K562 treated with DMSO at 1 percent for 4 hours (cell line): Measurements from ENCODE around the gene PEX19. TPM values are rescaled to one million over a fixed set of nuclear protein-coding genes. Genes with fewer than 3 reads are reported as not detected.

ENCODE experiments used
- total RNA-seq: library from RNA; unstranded; fragments of 300-600 nt; gene quantifications from 2 replicates; pipeline ENCODE4 v1.2.3, GENCODE V29; 2022; ENCODE audit not compliant: insufficient read depth

The PEX19 gene
- total RNA-seq = 26.6 and 31.9 TPM in 2 replicates

GRCh38 chr1:160284782-160285344 lies at the start of gene PEX19:
PEX19 (minus strand) TSS chr1:160285133; CDS start chr1:160285124, 9 bp downstream.

GRCh38 chr1:160261893-160262794 lies 22.8 kb downstream of the PEX19 start, which contains the start of gene DCAF8:
DCAF8 (minus strand) TSS chr1:160262549; CDS start chr1:160244008, 18,541 bp downstream.

Other genes with a start within 250 kb of the PEX19 start
- not detected in 2 replicates for gene KCNJ10, start 215.0 kb downstream of the PEX19 start, total RNA-seq
- not detected in 2 replicates for gene KCNJ9, start 203.6 kb downstream of the PEX19 start, total RNA-seq
- 15.5 and 16.6 TPM in 2 replicates for gene IGSF8, start 186.5 kb downstream of the PEX19 start, total RNA-seq
- not detected in 2 replicates for gene ATP1A2, start 169.4 kb downstream of the PEX19 start, total RNA-seq
- not detected in 2 replicates for gene ATP1A4, start 133.5 kb downstream of the PEX19 start, total RNA-seq
- gene CASQ1, start 94.6 kb downstream of the PEX19 start, total RNA-seq = not detected in 2 replicates
- gene PEA15, start 79.7 kb downstream of the PEX19 start, total RNA-seq = 51.5 and 73.4 TPM in 2 replicates
- 50.7 and 83.5 TPM in 2 replicates for gene DCAF8, start 22.6 kb downstream of the PEX19 start, total RNA-seq
- 191 and 196 TPM in 2 replicates for gene COPA, start 58.1 kb upstream of the PEX19 start, total RNA-seq
- gene NCSTN, start 58.2 kb upstream of the PEX19 start, total RNA-seq = 51.8 and 56.1 TPM in 2 replicates
- 0.48 and 0.85 TPM in 2 replicates for gene NHLH1, start 81.9 kb upstream of the PEX19 start, total RNA-seq
- gene VANGL2, start 115.4 kb upstream of the PEX19 start, total RNA-seq = 5.9 and 6.4 TPM in 2 replicates
- 4.2 and 4.3 TPM in 2 replicates for gene SLAMF6, start 238.1 kb upstream of the PEX19 start, total RNA-seq